HCT116 (cell line): Measurements from ENCODE around the gene NINJ2. TPM values are rescaled to one million over a fixed set of nuclear protein-coding genes. Genes with fewer than 3 reads are reported as not detected.

ENCODE experiments used
- ATAC-seq: fragments of 200-7000 bp; cut with Tn5 transposase; 2 replicates; pipeline ENCODE4 v1.9.1; 2020; ENCODE audit warnings: mild to moderate bottlenecking, moderate library complexity
- BruUV-seq: library from RNA; stranded (reverse); fragments of 400-500 nt; replicated peaks from 2 replicates; lab custom pipeline; 2021; lab: Mats Ljungman, UMichigan
- CTCF ChIA-PET: fragments of 300-600 bp; sonication (Branson Sonifier 250); formaldehyde crosslinking; loops from one replicate; lab custom pipeline; 2021; ENCODE audit warnings: antibody characterized with exemption; lab: Charles Lee
- POLR2A ChIA-PET: fragments of 300-600, 350-600 bp; sonication (Branson Sonifier 250); formaldehyde crosslinking; loops from one replicate; lab custom pipeline; 2021; ENCODE audit warnings: antibody characterized with exemption; lab: Charles Lee
- RAD21 ChIA-PET, 2 experiments: fragments of 300-600 bp; sonication (Branson Sonifier 250); formaldehyde crosslinking; loops; one replicate each; lab custom pipeline; 2023; ENCODE audit warnings: low total read pairs in 2 of 2; ENCODE audit not compliant: uncharacterized antibody in 2 of 2, unreplicated experiment in 2 of 2, low non-redundant PET in 1 of 2; lab: Charles Lee
- DNase-seq: peaks from one replicate; pipeline ENCODE4 v3.0.0-alpha.2; 2010; ENCODE audit warnings: low read depth, low spot score
- H2AFZ ChIP-seq: fragments of 200-600 bp; shearing (Covaris generic), sonication (generic); 2 replicates; pipeline ENCODE4 v1.6.1; 2017; ENCODE audit warnings: low read depth, mixed run types, mixed read lengths, antibody characterized with exemption, low read length; ENCODE audit not compliant: poor library complexity, severe bottlenecking
- H3K27ac ChIP-seq: 2 replicates; pipeline ENCODE4 v1.5.1; 2012; ENCODE audit warnings: low read depth, low read length
- H3K27me3 ChIP-seq: fragments of 200-600 bp; sonication (generic); 2 replicates; pipeline ENCODE4 v1.6.1; 2016; ENCODE audit warnings: mixed run types, low read length, mixed read lengths; ENCODE audit not compliant: insufficient read depth
- H3K36me3 ChIP-seq, 2 experiments: fragments of 200-500 bp in 1 of 2; fragments of 200-600 bp in 1 of 2; sonication (Bioruptor generic) in 1 of 2; sonication (generic) in 1 of 2; 2 replicates each; pipeline versions ENCODE4 v1.5.1 to v1.6.1; 2014 to 2016; ENCODE audit warnings: low read length in 2 of 2, inconsistent platforms in 1 of 2, mixed read lengths in 1 of 2, mixed run types in 1 of 2; ENCODE audit not compliant: insufficient read depth in 2 of 2, control insufficient read depth in 1 of 2
- H3K4me1 ChIP-seq, 2 experiments: fragments of 200-600 bp in 1 of 2; sonication (generic) in 1 of 2; 2 replicates each; pipeline versions ENCODE4 v1.5.1 to v1.6.1; 2012 to 2017; ENCODE audit warnings: low read length in 2 of 2, inconsistent platforms in 1 of 2, mild to moderate bottlenecking in 1 of 2, mixed read lengths in 1 of 2, mixed run types in 1 of 2, moderate library complexity in 1 of 2; ENCODE audit not compliant: insufficient read depth in 2 of 2, control insufficient read depth in 1 of 2
- H3K4me2 ChIP-seq: fragments of 200-600 bp; sonication (generic); 2 replicates; pipeline ENCODE4 v1.6.1; 2017; ENCODE audit warnings: mixed run types, low read length, mixed read lengths
- H3K4me3 ChIP-seq, 2 experiments: fragments of 200-600 bp in 1 of 2; sonication (generic) in 1 of 2; replicated peaks in 1 of 2; 2 replicates each; pipeline ENCODE4 v1.5.1; 2011 to 2016; ENCODE audit warnings: low read length in 2 of 2, control low read depth in 1 of 2, low read depth in 1 of 2, mild to moderate bottlenecking in 1 of 2, mixed read lengths in 1 of 2, mixed run types in 1 of 2
- H3K79me2 ChIP-seq: fragments of 200-600 bp; sonication (generic); 2 replicates; pipeline ENCODE4 v1.6.1; 2017; ENCODE audit warnings: mild to moderate bottlenecking, mixed run types, low read length, moderate library complexity, mixed read lengths; ENCODE audit not compliant: insufficient read depth
- H3K9ac ChIP-seq: fragments of 200-600 bp; sonication (generic); 2 replicates; pipeline ENCODE4 v1.6.1; 2016; ENCODE audit warnings: low read length, mixed read lengths
- H3K9me2 ChIP-seq: fragments of 200-600 bp; sonication (generic), shearing (Covaris generic); 2 replicates; pipeline ENCODE4 v1.6.1; 2017; ENCODE audit warnings: mixed run types, mild to moderate bottlenecking, moderate library complexity; ENCODE audit not compliant: insufficient read depth
- H3K9me3 ChIP-seq, 2 experiments: fragments of 200-500 bp in 1 of 2; fragments of 200-600 bp in 1 of 2; sonication (Bioruptor generic) in 1 of 2; sonication (generic) in 1 of 2; 2 replicates each; pipeline ENCODE4 v1.6.1; 2014 to 2017; ENCODE audit warnings: low read length in 2 of 2, mixed read lengths in 2 of 2, inconsistent platforms in 1 of 2, low read depth in 1 of 2, mild to moderate bottlenecking in 1 of 2, mixed run types in 1 of 2, moderate library complexity in 1 of 2; ENCODE audit not compliant: control insufficient read depth in 1 of 2, insufficient read depth in 1 of 2
- H4K20me1 ChIP-seq: fragments of 200-600 bp; sonication (generic), shearing (Covaris generic); 2 replicates; pipeline ENCODE4 v1.6.1; 2017; ENCODE audit warnings: mixed run types, mild to moderate bottlenecking, moderate library complexity; ENCODE audit not compliant: insufficient read depth
- ATF3 ChIP-seq: IDR thresholded peaks from 2 replicates; pipeline ENCODE4 v1.6.1; 2012
- CBX3 ChIP-seq: IDR thresholded peaks from 2 replicates; pipeline ENCODE4 v1.6.1; 2012; ENCODE audit warnings: low read depth
- CEBPB ChIP-seq: IDR thresholded peaks from 2 replicates; pipeline ENCODE4 v1.6.1; 2012; ENCODE audit warnings: low read depth
- EZH2 ChIP-seq: fragments of 200-600 bp; sonication (generic); IDR thresholded peaks from 2 replicates; pipeline ENCODE4 v1.6.1; 2017; ENCODE audit warnings: antibody characterized with exemption, mixed run types
- EZH2phosphoT487 ChIP-seq: fragments of 200-600 bp; IDR thresholded peaks from 2 replicates; pipeline ENCODE4 v1.6.1; 2018; ENCODE audit warnings: antibody characterized with exemption, borderline replicate concordance
- FOSL1 ChIP-seq: IDR thresholded peaks from 2 replicates; pipeline ENCODE4 v1.6.1; 2012; ENCODE audit warnings: low read depth
- JUND ChIP-seq: IDR thresholded peaks from 2 replicates; pipeline ENCODE4 v1.6.1; 2012
- POLR2A ChIP-seq: IDR thresholded peaks from 2 replicates; pipeline ENCODE4 v1.7.0; 2011; ENCODE audit warnings: borderline replicate concordance; ENCODE audit not compliant: insufficient read depth, insufficient read length; ENCODE audit errors: extremely low read depth
- POLR2AphosphoS5 ChIP-seq: IDR thresholded peaks from 2 replicates; pipeline ENCODE4 v1.6.1; 2011; ENCODE audit warnings: mild to moderate bottlenecking, low read depth, low read length, moderate library complexity
- REST ChIP-seq: IDR thresholded peaks from 2 replicates; pipeline ENCODE4 v1.6.1; 2012; ENCODE audit warnings: low read depth
- SIN3A ChIP-seq: IDR thresholded peaks from 2 replicates; pipeline ENCODE4 v1.6.1; 2012; ENCODE audit warnings: low read depth
- SP1 ChIP-seq: IDR thresholded peaks from 2 replicates; pipeline ENCODE4 v1.6.1; 2012; ENCODE audit warnings: low read depth
- SRF ChIP-seq: IDR thresholded peaks from 2 replicates; pipeline ENCODE4 v1.6.1; 2012; ENCODE audit warnings: low read depth
- ZFX ChIP-seq: fragments of 450-650 bp; IDR thresholded peaks from 2 replicates; pipeline ENCODE4 v1.6.1; 2017
- intact Hi-C: fragments of 100-400 bp; cut with micrococcal nuclease; formaldehyde crosslinking; loops from 2 replicates; pipeline ENCODE4 v1.10.0; 2022
- total RNA-seq: library from RNA; stranded (reverse); gene quantifications from one replicate; pipeline ENCODE4 v1.2.1, GENCODE V29; 2021; ENCODE audit not compliant: unreplicated experiment

The NINJ2 gene
- total RNA-seq, 1 experiment from 2014 or later: not detected

- CTCF ChIA-PET: no interaction called here
- no TSS peak for BruUV-seq
Measured at GRCh38 chr12:593396-594270, 69.6 kb downstream of the NINJ2 start.

More at GRCh38 chr12:593396-594270, 69.6 kb downstream of the NINJ2 start:
- Histone ChIP-seq H3K4me3 (no peak overlapping the region), H3K27ac (no peak overlapping the region), H3K4me1 (peaks cover 0 to 3% of the 10 kb centered on the region in 2 experiments; a peak in 1 of 4 replicates), H4K20me1 (no peaks in the 10 kb centered on the region), H3K9me2 (no peaks in the 10 kb centered on the region), H3K9me3 (no peaks in the 10 kb centered on the region), H2AFZ (no peak overlapping the region), H3K36me3 (no peaks in the 10 kb centered on the region), H3K79me2 (no peaks in the 10 kb centered on the region), H3K27me3 (no peaks in the 10 kb centered on the region), H3K4me2 (no peak overlapping the region), H3K9ac (no peak overlapping the region)
- ATAC-seq: no peak
- ChIA-PET RAD21 (no interaction called here), POLR2A (no interaction called here)
- no peak for TF ChIP-seq FOSL1
- no peak for TF ChIP-seq CEBPB
- no peak for TF ChIP-seq EZH2phosphoT487
- no peak for TF ChIP-seq EZH2
- TF ChIP-seq CBX3: no peak
- TF ChIP-seq SIN3A: no peak
- no peak for TF ChIP-seq ATF3
- no peak for TF ChIP-seq REST
- no peak for TF ChIP-seq SRF
- no peak for TF ChIP-seq JUND
- TF ChIP-seq SP1: no peak
- TF ChIP-seq POLR2A: no peak
- TF ChIP-seq ZFX: no peak
- no peak for TF ChIP-seq POLR2AphosphoS5
- DNase-seq: no peak
- intact Hi-C loops: no loop called here
